Measurements from ENCODE around the gene MYOD1. TPM values are rescaled to one million over a fixed set of nuclear protein-coding genes. Genes with fewer than 3 reads are reported as not detected.

MYOD1 gene
- total RNA-seq, 1 experiment from 2014 or later, result not detected

DNA sequence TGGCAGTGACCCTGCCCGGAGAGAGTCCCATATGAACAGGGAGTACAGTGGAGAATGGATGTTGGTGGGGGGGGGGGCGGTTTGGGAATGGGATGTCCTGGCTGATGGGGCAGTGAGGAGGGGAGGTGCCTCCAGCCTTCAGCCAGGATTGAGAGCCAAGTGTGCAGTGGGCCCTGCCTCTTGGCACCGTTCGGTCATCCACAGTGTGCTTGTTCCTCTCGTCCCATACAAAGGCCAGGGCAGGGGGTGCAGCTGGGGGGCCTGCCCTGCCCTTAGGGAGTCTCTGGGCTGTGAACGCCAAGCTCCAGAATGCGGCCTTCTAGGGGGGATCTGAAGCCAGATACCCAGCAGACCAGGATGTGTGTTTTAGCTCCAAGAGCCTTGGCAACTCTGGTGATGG is 49.2 kb downstream of the MYOD1 start:
- no peaks in the 10 kb centered on the region for H3F3A ChIP-seq (ENCODE audit: low read length, unreplicated experiment)
- no peak overlapping the region for H2AFZ ChIP-seq (ENCODE audit: low read length)
- BruUV-seq (replicated peaks), result no TSS peak
- H4K20me1 ChIP-seq (ENCODE audit: low read length), result no peaks in the 10 kb centered on the region
- no peaks in the 10 kb centered on the region for H3K36me3 ChIP-seq (ENCODE audit: low read depth, low read length)
- DNase-seq (no peak), ATAC-seq (no peak)
- no peak overlapping the region for H3K9ac ChIP-seq (ENCODE audit: low read length)
- H3K27ac ChIP-seq (ENCODE audit: low read length), result no peak overlapping the region
- TF ChIP-seq EZH2 (IDR thresholded peaks at IDR 0.05; ENCODE audit: low read length, unreplicated experiment), result no peak
- TF ChIP-seq EZH2phosphoT487 (IDR thresholded peaks at IDR 0.05; ENCODE audit: borderline replicate concordance, low read length), result no peak
- TF ChIP-seq, protein P1, sequence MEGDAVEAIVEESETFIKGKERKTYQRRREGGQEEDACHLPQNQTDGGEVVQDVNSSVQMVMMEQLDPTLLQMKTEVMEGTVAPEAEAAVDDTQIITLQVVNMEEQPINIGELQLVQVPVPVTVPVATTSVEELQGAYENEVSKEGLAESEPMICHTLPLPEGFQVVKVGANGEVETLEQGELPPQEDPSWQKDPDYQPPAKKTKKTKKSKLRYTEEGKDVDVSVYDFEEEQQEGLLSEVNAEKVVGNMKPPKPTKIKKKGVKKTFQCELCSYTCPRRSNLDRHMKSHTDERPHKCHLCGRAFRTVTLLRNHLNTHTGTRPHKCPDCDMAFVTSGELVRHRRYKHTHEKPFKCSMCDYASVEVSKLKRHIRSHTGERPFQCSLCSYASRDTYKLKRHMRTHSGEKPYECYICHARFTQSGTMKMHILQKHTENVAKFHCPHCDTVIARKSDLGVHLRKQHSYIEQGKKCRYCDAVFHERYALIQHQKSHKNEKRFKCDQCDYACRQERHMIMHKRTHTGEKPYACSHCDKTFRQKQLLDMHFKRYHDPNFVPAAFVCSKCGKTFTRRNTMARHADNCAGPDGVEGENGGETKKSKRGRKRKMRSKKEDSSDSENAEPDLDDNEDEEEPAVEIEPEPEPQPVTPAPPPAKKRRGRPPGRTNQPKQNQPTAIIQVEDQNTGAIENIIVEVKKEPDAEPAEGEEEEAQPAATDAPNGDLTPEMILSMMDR (conservative IDR thresholded peaks at IDR 0.05; ENCODE audit: low read depth, low read length), result no peak
- no peaks in the 10 kb centered on the region for H3K79me2 ChIP-seq (ENCODE audit: low read length)
- H3K9me2 ChIP-seq (replicated peaks; ENCODE audit: low read length), result no peaks in the 10 kb centered on the region
- H3K4me3 ChIP-seq (ENCODE audit: low read length), result no peak overlapping the region
- H3K4me2 ChIP-seq (ENCODE audit: low read length), result no peak overlapping the region
- POLR2A ChIA-PET (ENCODE audit: unreplicated experiment), result no interaction called here
- no peaks in the 10 kb centered on the region for H3K27me3 ChIP-seq (ENCODE audit: low read length)
- intact Hi-C loops (cut with micrococcal nuclease), result no loop called here
- no peaks in the 10 kb centered on the region for H3K4me1 ChIP-seq (ENCODE audit: insufficient read depth, low read length)
- CTCF ChIA-PET, result interaction anchor here (0.5 to 0.8 kb wide), 2 partner anchors 32 to 170 kb away, joined by 3 read pairs; no protein-coding TSS in a partner anchor
- no peaks in the 10 kb centered on the region for H3K9me3 ChIP-seq (ENCODE audit: low read length)

GRCh38 chr11:17769218-17769617 is 49.8 kb downstream of the MYOD1 start:
- H3K27ac ChIP-seq (ENCODE audit: low read length), result no peak overlapping the region
- ChIA-PET POLR2A (ENCODE audit: unreplicated experiment) (no interaction called here), CTCF (interaction anchor here (0.5 to 0.8 kb wide), 2 partner anchors 32 to 170 kb away, joined by 3 read pairs; no protein-coding TSS in a partner anchor)
- no peaks in the 10 kb centered on the region for H3K27me3 ChIP-seq (ENCODE audit: low read length)
- H3K4me2 ChIP-seq (ENCODE audit: low read length), result no peak overlapping the region
- no peak overlapping the region for H2AFZ ChIP-seq (ENCODE audit: low read length)
- ATAC-seq (no peak), DNase-seq (no peak)
- intact Hi-C loops (cut with micrococcal nuclease), result no loop called here
- TF ChIP-seq, protein P1 (conservative IDR thresholded peaks at IDR 0.05; ENCODE audit: low read depth, low read length), result no peak
- no peak for TF ChIP-seq EZH2phosphoT487 (IDR thresholded peaks at IDR 0.05; ENCODE audit: borderline replicate concordance, low read length)
- no peak for TF ChIP-seq EZH2 (IDR thresholded peaks at IDR 0.05; ENCODE audit: low read length, unreplicated experiment)
- H3F3A ChIP-seq (ENCODE audit: low read length, unreplicated experiment), result no peaks in the 10 kb centered on the region
- no peaks in the 10 kb centered on the region for H3K36me3 ChIP-seq (ENCODE audit: low read depth, low read length)
- no peaks in the 10 kb centered on the region for H3K4me1 ChIP-seq (ENCODE audit: insufficient read depth, low read length)
- no peak overlapping the region for H3K9ac ChIP-seq (ENCODE audit: low read length)
- BruUV-seq (replicated peaks), result no TSS peak
- no peaks in the 10 kb centered on the region for H3K79me2 ChIP-seq (ENCODE audit: low read length)
- no peaks in the 10 kb centered on the region for H3K9me2 ChIP-seq (replicated peaks; ENCODE audit: low read length)
- no peak overlapping the region for H3K4me3 ChIP-seq (ENCODE audit: low read length)
- H3K9me3 ChIP-seq (ENCODE audit: low read length), result no peaks in the 10 kb centered on the region
- no peaks in the 10 kb centered on the region for H4K20me1 ChIP-seq (ENCODE audit: low read length)

- no peak overlapping the region for H2AFZ ChIP-seq (ENCODE audit: low read length)
- no peak overlapping the region for H3K27ac ChIP-seq (ENCODE audit: low read length)
- no peaks in the 10 kb centered on the region for H3K4me1 ChIP-seq (ENCODE audit: insufficient read depth, low read length)
- no peaks in the 10 kb centered on the region for H3K9me2 ChIP-seq (replicated peaks; ENCODE audit: low read length)
- no peak overlapping the region for H3K4me3 ChIP-seq (ENCODE audit: low read length)
- H4K20me1 ChIP-seq (ENCODE audit: low read length), result no peaks in the 10 kb centered on the region
- no TSS peak for BruUV-seq (replicated peaks)
- no peak overlapping the region for H3K9ac ChIP-seq (ENCODE audit: low read length)
- H3K4me2 ChIP-seq (ENCODE audit: low read length), result no peak overlapping the region
- DNase-seq (no peak), ATAC-seq (no peak)
- ChIA-PET CTCF (no interaction called here), POLR2A (ENCODE audit: unreplicated experiment) (no interaction called here)
- H3K79me2 ChIP-seq (ENCODE audit: low read length), result no peaks in the 10 kb centered on the region
- no peaks in the 10 kb centered on the region for H3F3A ChIP-seq (ENCODE audit: low read length, unreplicated experiment)
- TF ChIP-seq, protein P1 (conservative IDR thresholded peaks at IDR 0.05; ENCODE audit: low read depth, low read length), result peak; percentile 35; the same call in 1 of the 2 replicates
- TF ChIP-seq EZH2 (IDR thresholded peaks at IDR 0.05; ENCODE audit: low read length, unreplicated experiment), result no peak
- no peak for TF ChIP-seq EZH2phosphoT487 (IDR thresholded peaks at IDR 0.05; ENCODE audit: borderline replicate concordance, low read length)
- H3K9me3 ChIP-seq (ENCODE audit: low read length), result no peaks in the 10 kb centered on the region
- no peaks in the 10 kb centered on the region for H3K36me3 ChIP-seq (ENCODE audit: low read depth, low read length)
- no peaks in the 10 kb centered on the region for H3K27me3 ChIP-seq (ENCODE audit: low read length)
- intact Hi-C loops (cut with micrococcal nuclease), result no loop called here
These were observed 50.8 kb downstream of the MYOD1 start for GRCh38 chr11:17770048-17770652.

Data from PC-3 (cell line).